HepG2 (cell line): ENCODE measurements around the gene ADARB2. TPM values are rescaled to one million over a fixed set of nuclear protein-coding genes. Genes with fewer than 3 reads are reported as not detected.

Experiments used
- ATAC-seq: fragments of 200-7000 bp; cut with Tn5 transposase; 3 replicates; pipeline ENCODE4 v1.9.1; 2020; ENCODE audit warnings: mild to moderate bottlenecking, moderate library complexity
- BruUV-seq: library from RNA; stranded (reverse); fragments of 400-500 nt; replicated peaks from 2 replicates; lab custom pipeline; 2021; lab: Mats Ljungman, UMichigan
- CTCF ChIA-PET: fragments of 300-600 bp; formaldehyde crosslinking; extraction: SDS; loops from one replicate; lab custom pipeline; 2021; ENCODE audit warnings: low total read pairs, inconsistent platforms, low intra/inter-chr PET ratio; lab: Yijun Ruan, JAX
- POLR2A ChIA-PET: fragments of 350-600 bp; sonication (Branson Sonifier 250); formaldehyde crosslinking; loops from one replicate; lab custom pipeline; 2020; ENCODE audit warnings: antibody characterized with exemption, inconsistent platforms; lab: Yijun Ruan, JAX
- DNase-seq: peaks from one replicate; pipeline ENCODE4 v3.0.0-alpha.2; 2015; ENCODE audit warnings: low spot score
- FAIRE-seq: peaks from 3 replicates; lab custom pipeline; 2011; peaks lifted over from hg19 to GRCh38; lab: Jason Lieb, UNC
- H2AFZ ChIP-seq: one replicate; pipeline ENCODE4 v1.6.1; 2011; ENCODE audit warnings: low read length, inconsistent platforms
- H3K27ac ChIP-seq: fragments of 300-600 bp; 3 replicates; pipeline ENCODE4 v1.8.0; 2011; ENCODE audit warnings: mixed run types, mild to moderate bottlenecking, mixed read lengths, low read length, inconsistent platforms; ENCODE audit not compliant: insufficient read depth; ENCODE audit errors: extremely low read length
- H3K27me3 ChIP-seq, 2 experiments: fragments of 200-600 bp in 1 of 2; 2 replicates in 1 of 2; 3 replicates in 1 of 2; pipeline versions ENCODE4 v1.6.0 to v1.8.0; 2011; ENCODE audit warnings: low read length in 2 of 2, mild to moderate bottlenecking in 2 of 2, moderate library complexity in 2 of 2, inconsistent platforms in 1 of 2; ENCODE audit not compliant: insufficient read depth in 2 of 2, control insufficient read depth in 1 of 2
- H3K36me3 ChIP-seq, 2 experiments: fragments of 200-600 bp in 1 of 2; replicated peaks in 1 of 2; 2 replicates in 1 of 2; 3 replicates in 1 of 2; pipeline versions ENCODE4 v1.5.1 to v1.8.0; 2011; ENCODE audit warnings: low read length in 2 of 2, inconsistent platforms in 1 of 2; ENCODE audit not compliant: insufficient read depth in 2 of 2, control insufficient read depth in 1 of 2
- H3K4me1 ChIP-seq: 2 replicates; pipeline ENCODE4 v1.5.1; 2012; ENCODE audit warnings: low read length, inconsistent platforms; ENCODE audit not compliant: insufficient read depth
- H3K4me2 ChIP-seq: 2 replicates; pipeline ENCODE4 v1.6.0; 2011; ENCODE audit warnings: low read depth, low read length, inconsistent platforms
- H3K4me3 ChIP-seq, 3 experiments: fragments of 200-600 bp in 1 of 3; sonication (generic), shearing (Covaris generic) in 1 of 3; replicated peaks in 1 of 3; 2 replicates each; pipeline ENCODE4 v1.5.1; 2011 to 2016; ENCODE audit warnings: low read length in 3 of 3, inconsistent platforms in 2 of 3, low read depth in 2 of 3, mild to moderate bottlenecking in 2 of 3, control low read depth in 1 of 3, mixed read lengths in 1 of 3; ENCODE audit not compliant: insufficient read depth in 1 of 3
- H3K79me2 ChIP-seq: one replicate; pipeline ENCODE4 v1.6.1; 2011; ENCODE audit warnings: low read length, inconsistent platforms; ENCODE audit not compliant: insufficient read depth
- H3K9ac ChIP-seq: 2 replicates; pipeline ENCODE4 v1.6.0; 2011; ENCODE audit warnings: mild to moderate bottlenecking, low read depth, low read length, inconsistent platforms; ENCODE audit not compliant: insufficient read depth
- H3K9me3 ChIP-seq: 2 replicates; pipeline ENCODE4 v1.5.1; 2012; ENCODE audit warnings: mild to moderate bottlenecking, low read length
- H4K20me1 ChIP-seq: 2 replicates; pipeline ENCODE4 v1.6.0; 2011; ENCODE audit warnings: inconsistent platforms, mild to moderate bottlenecking, low read length, moderate library complexity; ENCODE audit not compliant: insufficient read depth
- DPF2 ChIP-seq: sonication (generic); formaldehyde crosslinking; IDR thresholded peaks from 2 replicates; pipeline ENCODE4 v1.4.0; 2020; ENCODE audit warnings: mild to moderate bottlenecking, low read depth, missing genetic modification reagents, borderline replicate concordance
- HMG20B ChIP-seq: conservative IDR thresholded peaks from 2 replicates; pipeline ENCODE4 v1.6.1; 2016; ENCODE audit warnings: missing genetic modification reagents, missing compliant biosample characterization
- HNRNPL ChIP-seq: fragments of 200-400 bp; formaldehyde crosslinking; IDR thresholded peaks from 2 replicates; pipeline ENCODE4 v1.6.1; 2017; ENCODE audit warnings: mild to moderate bottlenecking, low read depth, low read length
- MTA1 ChIP-seq: sonication (generic); formaldehyde crosslinking; IDR thresholded peaks from 2 replicates; pipeline ENCODE4 v1.4.0; 2020; ENCODE audit warnings: missing genetic modification reagents, mild to moderate bottlenecking, borderline replicate concordance
- PHF20 ChIP-seq: sonication (generic); formaldehyde crosslinking; IDR thresholded peaks from 2 replicates; pipeline ENCODE4 v1.5.0; 2020; ENCODE audit warnings: mild to moderate bottlenecking, missing genetic modification reagents
- ZBED4 ChIP-seq: sonication (generic); formaldehyde crosslinking; IDR thresholded peaks from 2 replicates; pipeline ENCODE4 v1.4.0; 2020; ENCODE audit warnings: missing genetic modification reagents, borderline replicate concordance
- ZBTB39 ChIP-seq: sonication (generic); formaldehyde crosslinking; IDR thresholded peaks from 2 replicates; pipeline ENCODE4 v1.5.0; 2020; ENCODE audit warnings: missing genetic modification reagents
- ZBTB4 ChIP-seq: sonication (generic); formaldehyde crosslinking; IDR thresholded peaks from 2 replicates; pipeline ENCODE4 v1.4.0; 2020; ENCODE audit warnings: missing genetic modification reagents, mild to moderate bottlenecking, borderline replicate concordance
- ZSCAN20 ChIP-seq: sonication (generic); formaldehyde crosslinking; IDR thresholded peaks from 2 replicates; pipeline ENCODE4 v1.4.0; 2020; ENCODE audit warnings: missing genetic modification reagents, mild to moderate bottlenecking, borderline replicate concordance
- WGBS: methylation state at CpG from one replicate; pipeline ENCODE4 v1.1.6; 2017; ENCODE audit warnings: low lambda C conversion rate; 5-methylcytosine and 5-hydroxymethylcytosine counted together
- in situ Hi-C: cut with HindIII; loops from 2 replicates; pipeline ENCODE4 v1.10.0; 2017; ENCODE audit warnings: low pct_unique_long_range_greater_than_20kb; ENCODE audit not compliant: extremely low pct_ligation_motif_present
- intact Hi-C: fragments of 100-400 bp; cut with micrococcal nuclease; formaldehyde crosslinking; loops from one replicate; pipeline ENCODE4 v1.10.0; 2022; ENCODE audit not compliant: unreplicated experiment
- polyA plus RNA-seq, 8 experiments: library from polyadenylated mRNA; depleted of rRNA in 3 of 8; stranded (reverse) in 7 of 8; unstranded in 1 of 8; fragments of >200 nt; fragmentation: Illumina TruSeq in 4 of 8; extraction: Trizol in 4 of 8; gene quantifications; 2 replicates each; pipeline versions ENCODE4 v1.2.1 to v1.2.3, GENCODE V29; 2011 to 2016; ENCODE audit warnings: low read depth in 4 of 8, missing spikeins in 1 of 8, mixed read lengths in 1 of 8; ENCODE audit not compliant: insufficient read depth in 1 of 8
- total RNA-seq, 5 experiments: library from RNA; depleted of rRNA; stranded (reverse); fragments of >200 nt; fragmentation: Illumina TruSeq; extraction: Trizol; gene quantifications; 2 replicates each; pipeline ENCODE4 v1.2.3, GENCODE V29; 2016; ENCODE audit warnings: low read depth in 1 of 5

ADARB2 gene
- total and polyA plus RNA-seq, 2 of the 13 experiments (the other 11 are each of a cell fraction or from before 2014, with no cell fraction given): not detected

- TF ChIP-seq ZBTB39 (CRISPR knock-in tag): no peak
- no peak for TF ChIP-seq DPF2 (CRISPR knock-in tag)
Measured at GRCh38 chr10:1324903-1325302, 412.4 kb downstream of the ADARB2 start (continued).

GRCh38 chr10:1323951-1324350, 413.4 kb downstream of the ADARB2 start:
- Histone ChIP-seq H3K4me3 (no peak overlapping the region), H3K27me3 (peaks cover 0 to 17% of the 10 kb centered on the region in 2 experiments; a peak in 3 of 5 replicates), H3K27ac (no peak overlapping the region), H3K9me3 (no peaks in the 10 kb centered on the region), H3K4me1 (no peaks in the 10 kb centered on the region), H3K9ac (no peak overlapping the region), H3K36me3 (no peaks in the 10 kb centered on the region), H2AFZ (no peak overlapping the region), H4K20me1 (no peaks in the 10 kb centered on the region), H3K79me2 (no peaks in the 10 kb centered on the region), H3K4me2 (no peak overlapping the region)
- POLR2A ChIA-PET: no interaction called here
- intact Hi-C loops: no loop called here
- no TSS peak for BruUV-seq
- no peak for FAIRE-seq
- CTCF ChIA-PET: no interaction called here
- no peak for DNase-seq
- ATAC-seq: no peak
- in situ Hi-C loops: no loop called here
- 3% methylated on average over 6 of the region's 6 CpGs for WGBS
- no peak for TF ChIP-seq HNRNPL
- no peak for TF ChIP-seq PHF20 (CRISPR knock-in tag)
- TF ChIP-seq MTA1 (CRISPR knock-in tag): no peak
- no peak for TF ChIP-seq ZBTB4
- no peak for TF ChIP-seq ZSCAN20
- no peak for TF ChIP-seq HMG20B (CRISPR knock-in tag)
- TF ChIP-seq ZBED4 (CRISPR knock-in tag): no peak
- no peak for TF ChIP-seq ZBTB39 (CRISPR knock-in tag)
